HepG2 (cell line): Measurements from ENCODE around the gene INTS7. TPM values are rescaled to one million over a fixed set of nuclear protein-coding genes. Genes with fewer than 3 reads are reported as not detected.

Experiments used
- CENPT ChIP-seq: sonication (generic); formaldehyde crosslinking; IDR thresholded peaks from 2 replicates; pipeline ENCODE4 v1.8.0; 2022; ENCODE audit warnings: low read depth, mild to moderate bottlenecking, moderate library complexity, missing genetic modification reagents
- FOXA3 ChIP-seq: IDR thresholded peaks from 2 replicates; pipeline ENCODE4 v1.6.1; 2016; ENCODE audit warnings: missing genetic modification reagents, missing compliant biosample characterization
- GABPA ChIP-seq, 2 experiments: IDR thresholded peaks; 2 replicates each; pipeline ENCODE4 v1.6.1; 2011 to 2016; ENCODE audit warnings: low read depth in 2 of 2, low read length in 1 of 2, missing biosample characterization in 1 of 2, missing genetic modification characterization in 1 of 2
- HHEX ChIP-seq: IDR thresholded peaks from 2 replicates; pipeline ENCODE4 v1.6.1; 2016; ENCODE audit warnings: control low read depth
- HNF4A ChIP-seq: sonication (generic); formaldehyde crosslinking; IDR thresholded peaks from 2 replicates; pipeline ENCODE4 v1.4.0; 2020; ENCODE audit warnings: missing genetic modification reagents
- MED1 ChIP-seq: sonication (generic); formaldehyde crosslinking; IDR thresholded peaks from 2 replicates; pipeline ENCODE4 v1.4.0; 2020; ENCODE audit warnings: missing genetic modification reagents
- MTF1 ChIP-seq: sonication (generic); formaldehyde crosslinking; IDR thresholded peaks from 2 replicates; pipeline ENCODE4 v1.5.0; 2020; ENCODE audit warnings: missing genetic modification reagents
- NFATC3 ChIP-seq: sonication (generic); formaldehyde crosslinking; IDR thresholded peaks from 2 replicates; pipeline ENCODE4 v1.5.1; 2020; ENCODE audit warnings: mild to moderate bottlenecking, missing genetic modification reagents
- NR2F6 ChIP-seq, 2 experiments: IDR thresholded peaks; 2 replicates each; pipeline ENCODE4 v1.6.1; 2016; ENCODE audit warnings: antibody characterized with exemption in 1 of 2, mild to moderate bottlenecking in 1 of 2
- POGZ ChIP-seq: sonication (generic); formaldehyde crosslinking; IDR thresholded peaks from 2 replicates; pipeline ENCODE4 v1.4.0; 2020; ENCODE audit warnings: mild to moderate bottlenecking, missing genetic modification reagents
- RXRA ChIP-seq: sonication (generic); formaldehyde crosslinking; IDR thresholded peaks from 2 replicates; pipeline ENCODE4 v1.5.1; 2020; ENCODE audit warnings: missing genetic modification reagents
- SKI ChIP-seq: fragments of 450-650 bp; IDR thresholded peaks from one replicate; pipeline ENCODE4 v1.6.1; 2018; ENCODE audit warnings: mild to moderate bottlenecking; ENCODE audit not compliant: partially characterized antibody
- SMYD3 ChIP-seq: sonication (generic); formaldehyde crosslinking; IDR thresholded peaks from 2 replicates; pipeline ENCODE4 v1.8.1; 2023; ENCODE audit warnings: mild to moderate bottlenecking, missing genetic modification reagents
- ZFX ChIP-seq: sonication (generic); formaldehyde crosslinking; IDR thresholded peaks from 2 replicates; pipeline ENCODE4 v1.4.0; 2020; ENCODE audit warnings: mild to moderate bottlenecking, low read depth, missing genetic modification reagents, moderate library complexity
- ZMYM2 ChIP-seq: sonication (generic); formaldehyde crosslinking; IDR thresholded peaks from 2 replicates; pipeline ENCODE4 v1.8.0; 2022; ENCODE audit warnings: mild to moderate bottlenecking, missing genetic modification reagents
- ZNF562 ChIP-seq: sonication (generic); formaldehyde crosslinking; IDR thresholded peaks from 2 replicates; pipeline ENCODE4 v1.8.0; 2022; ENCODE audit warnings: missing genetic modification reagents, borderline replicate concordance
- ZNF703 ChIP-seq: sonication (generic); formaldehyde crosslinking; IDR thresholded peaks from 2 replicates; pipeline ENCODE4 v1.5.1; 2020; ENCODE audit warnings: missing genetic modification reagents, mild to moderate bottlenecking, moderate library complexity, borderline replicate concordance
- ZNF720 ChIP-seq: sonication (generic); formaldehyde crosslinking; IDR thresholded peaks from 2 replicates; pipeline ENCODE4 v1.4.0; 2020; ENCODE audit warnings: missing genetic modification reagents
- ZNF780A ChIP-seq: sonication (generic); formaldehyde crosslinking; IDR thresholded peaks from 2 replicates; pipeline ENCODE4 v1.8.0; 2022; ENCODE audit warnings: mild to moderate bottlenecking, missing genetic modification reagents, moderate library complexity
- ZNF792 ChIP-seq: IDR thresholded peaks from 2 replicates; pipeline ENCODE4 v1.6.1; 2016
- polyA plus RNA-seq, 8 experiments: library from polyadenylated mRNA; depleted of rRNA in 3 of 8; stranded (reverse) in 7 of 8; unstranded in 1 of 8; fragments of >200 nt; fragmentation: Illumina TruSeq in 4 of 8; extraction: Trizol in 4 of 8; gene quantifications; 2 replicates each; pipeline versions ENCODE4 v1.2.1 to v1.2.3, GENCODE V29; 2011 to 2016; ENCODE audit warnings: low read depth in 4 of 8, missing spikeins in 1 of 8, mixed read lengths in 1 of 8; ENCODE audit not compliant: insufficient read depth in 1 of 8
- total RNA-seq, 5 experiments: library from RNA; depleted of rRNA; stranded (reverse); fragments of >200 nt; fragmentation: Illumina TruSeq; extraction: Trizol; gene quantifications; 2 replicates each; pipeline ENCODE4 v1.2.3, GENCODE V29; 2016; ENCODE audit warnings: low read depth in 1 of 5
- TF ChIP-seq, protein P1 (sequence below): sonication (generic); formaldehyde crosslinking; IDR thresholded peaks from 2 replicates; pipeline ENCODE4 v1.5.1; 2020; ENCODE audit warnings: mild to moderate bottlenecking, missing genetic modification reagents
- TF ChIP-seq, protein P2 (sequence below): IDR thresholded peaks from 2 replicates; pipeline ENCODE4 v1.6.1; 2016; ENCODE audit warnings: low read depth
- TF ChIP-seq, protein P3 (sequence below): IDR thresholded peaks from 2 replicates; pipeline ENCODE4 v1.6.1; 2018; ENCODE audit warnings: missing genetic modification reagents, mild to moderate bottlenecking, missing compliant biosample characterization
- TF ChIP-seq, protein P4 (sequence below): sonication (generic); formaldehyde crosslinking; IDR thresholded peaks from 2 replicates; pipeline ENCODE4 v1.4.0; 2020; ENCODE audit warnings: missing genetic modification reagents, borderline replicate concordance

Gene INTS7
- total and polyA plus RNA-seq, 2 of the 13 experiments (the other 11 are each of a cell fraction or from before 2014, with no cell fraction given): 18.3 to 22.4 TPM

DNA sequence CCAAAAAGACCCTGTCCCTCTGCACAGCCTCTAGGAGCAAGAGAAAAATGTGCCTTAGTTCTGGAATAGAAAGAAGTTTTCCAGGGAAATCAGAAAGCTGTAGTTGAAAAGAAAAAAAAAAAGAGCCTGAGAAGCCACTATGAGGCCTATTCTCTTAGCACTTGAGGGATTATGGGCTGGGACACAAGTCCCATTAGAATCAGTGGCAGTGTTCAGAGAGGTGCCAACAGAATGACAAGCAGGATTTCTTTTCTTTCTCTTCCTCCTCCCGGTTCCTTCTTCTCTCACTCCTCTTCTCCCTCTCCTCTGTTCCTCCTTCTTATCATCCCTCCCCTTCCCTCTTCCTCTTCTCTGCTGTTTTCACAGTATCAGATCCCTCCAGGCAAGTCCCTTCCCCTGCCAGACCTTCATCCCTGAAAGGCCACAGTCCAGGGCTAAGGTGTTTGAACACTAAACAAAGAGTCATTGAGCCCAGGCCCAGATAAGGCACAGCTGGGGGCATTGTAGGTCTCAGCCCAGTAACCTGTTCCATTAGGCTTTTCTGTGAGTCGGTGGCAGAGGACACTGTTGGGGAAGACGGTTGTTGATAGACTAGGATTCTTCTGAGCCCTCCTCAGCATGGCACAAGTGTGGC lies 140.1 kb downstream of the INTS7 start (continued):
- TF ChIP-seq, protein P1, sequence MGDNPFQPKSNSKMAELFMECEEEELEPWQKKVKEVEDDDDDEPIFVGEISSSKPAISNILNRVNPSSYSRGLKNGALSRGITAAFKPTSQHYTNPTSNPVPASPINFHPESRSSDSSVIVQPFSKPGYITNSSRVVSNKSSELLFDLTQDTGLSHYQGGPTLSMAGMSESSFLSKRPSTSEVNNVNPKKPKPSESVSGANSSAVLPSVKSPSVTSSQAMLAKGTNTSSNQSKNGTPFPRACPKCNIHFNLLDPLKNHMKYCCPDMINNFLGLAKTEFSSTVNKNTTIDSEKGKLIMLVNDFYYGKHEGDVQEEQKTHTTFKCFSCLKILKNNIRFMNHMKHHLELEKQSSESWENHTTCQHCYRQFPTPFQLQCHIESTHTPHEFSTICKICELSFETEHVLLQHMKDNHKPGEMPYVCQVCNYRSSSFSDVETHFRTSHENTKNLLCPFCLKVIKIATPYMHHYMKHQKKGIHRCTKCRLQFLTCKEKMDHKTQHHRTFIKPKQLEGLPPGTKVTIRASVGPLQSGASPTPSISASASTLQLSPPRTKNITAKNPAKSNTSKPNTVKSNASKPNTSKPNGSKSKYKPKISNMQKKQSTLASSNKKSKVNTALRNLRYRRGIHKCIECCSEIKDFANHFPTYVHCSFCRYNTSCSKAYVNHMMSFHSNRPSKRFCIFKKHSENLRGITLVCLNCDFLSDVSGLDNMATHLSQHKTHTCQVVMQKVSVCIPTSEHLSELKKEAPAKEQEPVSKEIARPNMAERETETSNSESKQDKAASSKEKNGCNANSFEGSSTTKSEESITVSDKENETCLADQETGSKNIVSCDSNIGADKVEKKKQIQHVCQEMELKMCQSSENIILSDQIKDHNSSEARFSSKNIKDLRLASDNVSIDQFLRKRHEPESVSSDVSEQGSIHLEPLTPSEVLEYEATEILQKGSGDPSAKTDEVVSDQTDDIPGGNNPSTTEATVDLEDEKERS (CRISPR knock-in tag): peak; percentile 61; the same call in 1 of the 2 replicates
- TF ChIP-seq ZNF703 (CRISPR knock-in tag) (no peak), POGZ (CRISPR knock-in tag) (peak; percentile 78), ZMYM2 (CRISPR knock-in tag) (no peak), ZFX (CRISPR knock-in tag) (peak; percentile 66), ZNF780A (CRISPR knock-in tag) (0 out of 2 replicates have a peak, but pooled peaks have one; percentile 7), RXRA (CRISPR knock-in tag) (peak; percentile 75; the same call in 1 of the 2 replicates), HNF4A (peak; percentile 90), SMYD3 (CRISPR knock-in tag) (no peak), ZNF720 (no peak), NR2F6 (IDR thresholded peaks at IDR 0.05) (peak; percentile 57), NR2F6 (CRISPR knock-in tag; IDR thresholded peaks at IDR 0.05) (peak; percentile 66), HHEX (CRISPR knock-in tag) (0 out of 2 replicates have a peak, but pooled peaks have one; percentile 26), CENPT (CRISPR knock-in tag) (no peak), MED1 (CRISPR knock-in tag) (peak; percentile 61), MTF1 (CRISPR knock-in tag) (no peak), ZNF792 (CRISPR knock-in tag) (no peak), ZNF562 (CRISPR knock-in tag) (no peak), NFATC3 (CRISPR knock-in tag) (no peak), SKI (no peak), FOXA3 (CRISPR knock-in tag) (peak; percentile 56; the same call in 1 of the 2 replicates), GABPA (IDR thresholded peaks at IDR 0.05; ENCODE audit: low read depth, low read length) (no peak), GABPA (CRISPR knock-in tag; IDR thresholded peaks at IDR 0.05; ENCODE audit: low read depth) (no peak)
- TF ChIP-seq, protein P2, sequence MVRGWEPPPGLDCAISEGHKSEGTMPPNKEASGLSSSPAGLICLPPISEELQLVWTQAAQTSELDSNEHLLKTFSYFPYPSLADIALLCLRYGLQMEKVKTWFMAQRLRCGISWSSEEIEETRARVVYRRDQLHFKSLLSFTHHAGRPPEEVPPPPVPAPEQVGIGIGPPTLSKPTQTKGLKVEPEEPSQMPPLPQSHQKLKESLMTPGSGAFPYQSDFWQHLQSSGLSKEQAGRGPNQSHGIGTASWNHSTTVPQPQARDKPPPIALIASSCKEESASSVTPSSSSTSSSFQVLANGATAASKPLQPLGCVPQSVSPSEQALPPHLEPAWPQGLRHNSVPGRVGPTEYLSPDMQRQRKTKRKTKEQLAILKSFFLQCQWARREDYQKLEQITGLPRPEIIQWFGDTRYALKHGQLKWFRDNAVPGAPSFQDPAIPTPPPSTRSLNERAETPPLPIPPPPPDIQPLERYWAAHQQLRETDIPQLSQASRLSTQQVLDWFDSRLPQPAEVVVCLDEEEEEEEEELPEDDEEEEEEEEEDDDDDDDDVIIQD (CRISPR knock-in tag): peak; percentile 62; the same call in 1 of the 2 replicates
- TF ChIP-seq, protein P3, sequence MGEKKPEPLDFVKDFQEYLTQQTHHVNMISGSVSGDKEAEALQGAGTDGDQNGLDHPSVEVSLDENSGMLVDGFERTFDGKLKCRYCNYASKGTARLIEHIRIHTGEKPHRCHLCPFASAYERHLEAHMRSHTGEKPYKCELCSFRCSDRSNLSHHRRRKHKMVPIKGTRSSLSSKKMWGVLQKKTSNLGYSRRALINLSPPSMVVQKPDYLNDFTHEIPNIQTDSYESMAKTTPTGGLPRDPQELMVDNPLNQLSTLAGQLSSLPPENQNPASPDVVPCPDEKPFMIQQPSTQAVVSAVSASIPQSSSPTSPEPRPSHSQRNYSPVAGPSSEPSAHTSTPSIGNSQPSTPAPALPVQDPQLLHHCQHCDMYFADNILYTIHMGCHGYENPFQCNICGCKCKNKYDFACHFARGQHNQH (CRISPR knock-in tag): peak; percentile 62; the same call in 1 of the 2 replicates
- TF ChIP-seq, protein P4, sequence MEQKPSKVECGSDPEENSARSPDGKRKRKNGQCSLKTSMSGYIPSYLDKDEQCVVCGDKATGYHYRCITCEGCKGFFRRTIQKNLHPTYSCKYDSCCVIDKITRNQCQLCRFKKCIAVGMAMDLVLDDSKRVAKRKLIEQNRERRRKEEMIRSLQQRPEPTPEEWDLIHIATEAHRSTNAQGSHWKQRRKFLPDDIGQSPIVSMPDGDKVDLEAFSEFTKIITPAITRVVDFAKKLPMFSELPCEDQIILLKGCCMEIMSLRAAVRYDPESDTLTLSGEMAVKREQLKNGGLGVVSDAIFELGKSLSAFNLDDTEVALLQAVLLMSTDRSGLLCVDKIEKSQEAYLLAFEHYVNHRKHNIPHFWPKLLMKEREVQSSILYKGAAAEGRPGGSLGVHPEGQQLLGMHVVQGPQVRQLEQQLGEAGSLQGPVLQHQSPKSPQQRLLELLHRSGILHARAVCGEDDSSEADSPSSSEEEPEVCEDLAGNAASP (CRISPR knock-in tag): peak; percentile 81; the same call in 1 of the 2 replicates
